SK-N-SH (cell line): ENCODE measurements around the gene VPS51. TPM values are rescaled to one million over a fixed set of nuclear protein-coding genes. Genes with fewer than 3 reads are reported as not detected.
A peak's percentile ranks its signal among the peaks of the same experiment; 100 is the strongest.

Source experiments
- CTCF ChIA-PET: fragments of 300-600, 350-600 bp; formaldehyde crosslinking; extraction: SDS; loops from one replicate; lab custom pipeline; 2021; lab: Yijun Ruan, JAX
- POLR2A ChIA-PET: fragments of 350-600 bp; sonication (Branson Sonifier 250); formaldehyde crosslinking; extraction: SDS; loops from one replicate; lab custom pipeline; 2020; ENCODE audit warnings: antibody characterized with exemption, inconsistent platforms; lab: Yijun Ruan, JAX
- DNase-seq: peaks from one replicate; pipeline ENCODE4 v3.0.0; 2012
- H2AFZ ChIP-seq: fragments of 200-600 bp; sonication (generic); 2 replicates; pipeline ENCODE4 v1.8.1; 2016; ENCODE audit warnings: antibody characterized with exemption, mild to moderate bottlenecking, low read depth
- H3F3A ChIP-seq: fragments of 200-600 bp; sonication (generic); replicated peaks from 2 replicates; pipeline ENCODE3; 2016; ENCODE audit warnings: antibody characterized with exemption, mild to moderate bottlenecking; ENCODE audit not compliant: insufficient read depth
- H3K27ac ChIP-seq, 2 experiments: fragments of 200-500 bp in 1 of 2; fragments of 200-600 bp in 1 of 2; sonication (Bioruptor generic) in 1 of 2; sonication (generic), shearing (Covaris generic) in 1 of 2; 2 replicates each; pipeline versions ENCODE4 v1.5.1 to v1.6.1; 2014 to 2016; ENCODE audit warnings: low read depth in 2 of 2, inconsistent platforms in 1 of 2, low read length in 1 of 2, mild to moderate bottlenecking in 1 of 2, mixed read lengths in 1 of 2
- H3K27me3 ChIP-seq: fragments of 200-600 bp; sonication (generic), shearing (Covaris generic); 2 replicates; pipeline ENCODE4 v1.6.1; 2016; ENCODE audit warnings: mixed run types; ENCODE audit not compliant: insufficient read depth
- H3K36me3 ChIP-seq, 2 experiments: fragments of 200-500 bp in 1 of 2; fragments of 200-600 bp in 1 of 2; sonication (Bioruptor generic) in 1 of 2; sonication (generic) in 1 of 2; replicated peaks in 1 of 2; 2 replicates each; pipeline versions ENCODE3 to v1.5.1; 2014 to 2016; ENCODE audit warnings: low read length in 1 of 2, mild to moderate bottlenecking in 1 of 2; ENCODE audit not compliant: insufficient read depth in 2 of 2, control insufficient read depth in 1 of 2
- H3K4me1 ChIP-seq, 2 experiments: fragments of 200-500 bp in 1 of 2; fragments of 200-600 bp in 1 of 2; sonication (Bioruptor generic) in 1 of 2; sonication (generic), shearing (Covaris generic) in 1 of 2; 2 replicates each; pipeline versions ENCODE4 v1.5.1 to v1.6.1; 2014 to 2016; ENCODE audit warnings: low read depth in 1 of 2, low read length in 1 of 2, mixed run types in 1 of 2; ENCODE audit not compliant: insufficient read depth in 2 of 2, control insufficient read depth in 1 of 2
- H3K4me2 ChIP-seq: fragments of 200-600 bp; sonication (generic), shearing (Covaris generic); 2 replicates; pipeline ENCODE4 v1.6.1; 2017; ENCODE audit warnings: mixed run types
- H3K4me3 ChIP-seq, 2 experiments: fragments of 200-500 bp in 1 of 2; fragments of 200-600 bp in 1 of 2; sonication (Bioruptor generic) in 1 of 2; sonication (generic), shearing (Covaris generic) in 1 of 2; 2 replicates each; pipeline versions ENCODE4 v1.5.1 to v1.8.1; 2014 to 2016; ENCODE audit warnings: low read depth in 2 of 2, inconsistent platforms in 1 of 2, low read length in 1 of 2, mild to moderate bottlenecking in 1 of 2, mixed read lengths in 1 of 2, moderate library complexity in 1 of 2
- H3K79me2 ChIP-seq: fragments of 200-600 bp; sonication (generic); 2 replicates; pipeline ENCODE4 v1.8.1; 2017; ENCODE audit warnings: mild to moderate bottlenecking; ENCODE audit not compliant: insufficient read depth
- H3K9ac ChIP-seq: fragments of 200-600 bp; sonication (generic); 2 replicates; pipeline ENCODE4 v1.6.1; 2017; ENCODE audit warnings: mixed run types
- H3K9me2 ChIP-seq: fragments of 200-600 bp; sonication (generic); 2 replicates; pipeline ENCODE4 v1.6.1; 2017; ENCODE audit warnings: mixed run types
- H3K9me3 ChIP-seq: fragments of 200-600 bp; sonication (generic); 2 replicates; pipeline ENCODE4 v1.6.1; 2017; ENCODE audit warnings: mixed run types, mild to moderate bottlenecking, moderate library complexity
- H4K20me1 ChIP-seq: fragments of 200-600 bp; sonication (generic); 2 replicates; pipeline ENCODE4 v1.6.1; 2017; ENCODE audit warnings: mild to moderate bottlenecking, mixed run types; ENCODE audit not compliant: insufficient read depth
- CHD2 ChIP-seq: fragments of 150-350 bp; IDR thresholded peaks from 2 replicates; pipeline ENCODE4 v1.6.1; 2018; ENCODE audit warnings: low read length; ENCODE audit not compliant: partially characterized antibody
- ELF1 ChIP-seq: IDR thresholded peaks from 2 replicates; pipeline ENCODE4 v1.4.0; 2012
- EZH2phosphoT487 ChIP-seq: fragments of 200-600 bp; sonication (generic); IDR thresholded peaks from 2 replicates; pipeline ENCODE4 v1.6.1; 2017; ENCODE audit warnings: low read depth, mixed run types, mild to moderate bottlenecking, antibody characterized with exemption, moderate library complexity, borderline replicate concordance
- FOXM1 ChIP-seq: IDR thresholded peaks from 2 replicates; pipeline ENCODE4 v1.4.0; 2012; ENCODE audit warnings: low read depth, mild to moderate bottlenecking
- GATA2 ChIP-seq: sonication (generic); formaldehyde crosslinking; IDR thresholded peaks from 2 replicates; pipeline ENCODE4 v1.5.0; 2020; ENCODE audit warnings: mild to moderate bottlenecking, missing genetic modification reagents
- JUND ChIP-seq: IDR thresholded peaks from 2 replicates; pipeline ENCODE4 v1.4.0; 2012
- MXI1 ChIP-seq: IDR thresholded peaks from 2 replicates; pipeline ENCODE4 v1.6.1; 2012; ENCODE audit warnings: mild to moderate bottlenecking, low read depth, low read length, improper control_type of control experiment
- NFIC ChIP-seq: IDR thresholded peaks from 2 replicates; pipeline ENCODE4 v1.4.0; 2012; ENCODE audit warnings: borderline replicate concordance
- NRF1 ChIP-seq: IDR thresholded peaks from 2 replicates; pipeline ENCODE4 v1.6.1; 2012; ENCODE audit warnings: low read depth, mild to moderate bottlenecking, low read length
- POLR2AphosphoS5 ChIP-seq: IDR thresholded peaks from 2 replicates; pipeline ENCODE4 v1.6.1; 2012; ENCODE audit warnings: low read depth, low read length
- RAD21 ChIP-seq: IDR thresholded peaks from 2 replicates; pipeline ENCODE4 v1.6.1; 2012; ENCODE audit warnings: mild to moderate bottlenecking, low read length
- REST ChIP-seq: IDR thresholded peaks from 2 replicates; pipeline ENCODE4 v1.6.1; 2012; ENCODE audit warnings: mild to moderate bottlenecking, low read depth, low read length, moderate library complexity
- RXRA ChIP-seq: IDR thresholded peaks from 2 replicates; pipeline ENCODE4 v1.4.0; 2012; ENCODE audit warnings: low read depth, mild to moderate bottlenecking, borderline replicate concordance
- SIN3A ChIP-seq: IDR thresholded peaks from 2 replicates; pipeline ENCODE4 v1.6.1; 2012; ENCODE audit warnings: low read depth, mild to moderate bottlenecking, low read length, moderate library complexity, borderline replicate concordance
- WGBS: methylation state at CpG from one replicate; pipeline ENCODE4 v1.1.6; 2017; ENCODE audit warnings: low lambda C conversion rate; 5-methylcytosine and 5-hydroxymethylcytosine counted together
- polyA plus RNA-seq, 3 experiments: library from polyadenylated mRNA; depleted of rRNA; stranded (reverse); fragments of >200 nt; gene quantifications; 2 replicates each; pipeline ENCODE4 v1.2.3, GENCODE V29; 2012
- TF ChIP-seq, protein P1 (sequence below): IDR thresholded peaks from 2 replicates; pipeline ENCODE4 v1.4.0; 2012; ENCODE audit warnings: low read depth
- TF ChIP-seq, protein P2 (sequence below): fragments of 150-350 bp; IDR thresholded peaks from 2 replicates; pipeline ENCODE4 v1.6.1; 2016; ENCODE audit warnings: mild to moderate bottlenecking, low read depth, low read length
- TF ChIP-seq, protein P3 (sequence below): IDR thresholded peaks from 2 replicates; pipeline ENCODE4; 2012

Gene VPS51
- polyA plus RNA-seq, 1 of the 3 experiments (the other 2 are of a cell fraction), result 59.9 TPM

GRCh38 chr11:65083134-65083833, 12.7 kb upstream of the VPS51 start:
- TF ChIP-seq POLR2AphosphoS5 (no peak), CHD2 (no peak), RAD21 (no peak), MXI1 (no peak), NRF1 (no peak), EZH2phosphoT487 (no peak), FOXM1 (no peak), SIN3A (no peak), NFIC (no peak), ELF1 (no peak), REST (no peak), RXRA (no peak), GATA2 (no peak), JUND (no peak)
- TF ChIP-seq, protein P1, sequence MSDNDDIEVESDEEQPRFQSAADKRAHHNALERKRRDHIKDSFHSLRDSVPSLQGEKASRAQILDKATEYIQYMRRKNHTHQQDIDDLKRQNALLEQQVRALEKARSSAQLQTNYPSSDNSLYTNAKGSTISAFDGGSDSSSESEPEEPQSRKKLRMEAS, result no peak
- TF ChIP-seq, protein P2, sequence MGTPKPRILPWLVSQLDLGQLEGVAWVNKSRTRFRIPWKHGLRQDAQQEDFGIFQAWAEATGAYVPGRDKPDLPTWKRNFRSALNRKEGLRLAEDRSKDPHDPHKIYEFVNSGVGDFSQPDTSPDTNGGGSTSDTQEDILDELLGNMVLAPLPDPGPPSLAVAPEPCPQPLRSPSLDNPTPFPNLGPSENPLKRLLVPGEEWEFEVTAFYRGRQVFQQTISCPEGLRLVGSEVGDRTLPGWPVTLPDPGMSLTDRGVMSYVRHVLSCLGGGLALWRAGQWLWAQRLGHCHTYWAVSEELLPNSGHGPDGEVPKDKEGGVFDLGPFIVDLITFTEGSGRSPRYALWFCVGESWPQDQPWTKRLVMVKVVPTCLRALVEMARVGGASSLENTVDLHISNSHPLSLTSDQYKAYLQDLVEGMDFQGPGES, result no peak
- TF ChIP-seq, protein P3, sequence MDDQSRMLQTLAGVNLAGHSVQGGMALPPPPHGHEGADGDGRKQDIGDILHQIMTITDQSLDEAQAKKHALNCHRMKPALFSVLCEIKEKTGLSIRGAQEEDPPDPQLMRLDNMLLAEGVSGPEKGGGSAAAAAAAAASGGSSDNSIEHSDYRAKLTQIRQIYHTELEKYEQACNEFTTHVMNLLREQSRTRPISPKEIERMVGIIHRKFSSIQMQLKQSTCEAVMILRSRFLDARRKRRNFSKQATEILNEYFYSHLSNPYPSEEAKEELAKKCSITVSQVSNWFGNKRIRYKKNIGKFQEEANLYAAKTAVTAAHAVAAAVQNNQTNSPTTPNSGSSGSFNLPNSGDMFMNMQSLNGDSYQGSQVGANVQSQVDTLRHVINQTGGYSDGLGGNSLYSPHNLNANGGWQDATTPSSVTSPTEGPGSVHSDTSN, result no peak
- 2% methylated on average over 12 of the region's 13 CpGs for WGBS
- POLR2A ChIA-PET, result interaction anchor here (1.0 kb wide), 1 partner anchor 35 kb away, joined by 3 read pairs; no protein-coding TSS in a partner anchor
- H3F3A ChIP-seq, result peaks cover 4% of the 10 kb centered on the region
- CTCF ChIA-PET, result interaction anchor here (1.5 to 2.6 kb wide), 2 partner anchors 27 to 69 kb away, joined by 6 to 11 read pairs; partner anchors contain the start of gene ARL2
- peak overlapping the region; percentile 74 to 88; a peak in 3 of 4 replicates for H3K27ac ChIP-seq
- H3K4me1 ChIP-seq, result peaks cover 8 to 20% of the 10 kb centered on the region in 2 experiments
- H3K4me2 ChIP-seq, result peak overlapping the region; percentile 83
- H3K79me2 ChIP-seq, result peaks cover 72% of the 10 kb centered on the region
- no peaks in the 10 kb centered on the region; the same call in 1 of the 2 replicates for H4K20me1 ChIP-seq
- peak overlapping the region; percentile 86; the same call in 1 of the 2 replicates for H2AFZ ChIP-seq
- H3K27me3 ChIP-seq, result no peaks in the 10 kb centered on the region
- peak overlapping the region; percentile 89 for H3K9ac ChIP-seq
- peak overlapping the region; percentile 87 to 92 for H3K4me3 ChIP-seq
- H3K9me3 ChIP-seq, result no peaks in the 10 kb centered on the region
- H3K9me2 ChIP-seq, result no peaks in the 10 kb centered on the region
- peaks cover 18 to 31% of the 10 kb centered on the region in 2 experiments for H3K36me3 ChIP-seq
- peak; percentile 24 for DNase-seq
